Sigmoid colon (tissue), 4 donors: ENCODE data around the gene ORMDL3.

ENCODE experiments used
- CTCF ChIP-seq, 4 experiments: fragments of 450-650 bp in 3 of 4; fragments of 200-600 bp in 1 of 4; IDR thresholded peaks; one replicate each; pipeline ENCODE4 v1.5.1; 2016 to 2019; ENCODE audit warnings: antibody characterized with exemption in 4 of 4, mild to moderate bottlenecking in 3 of 4, moderate library complexity in 2 of 4
- EP300 ChIP-seq, 4 donors: sonication (generic); formaldehyde crosslinking; IDR thresholded peaks; one replicate each; pipeline ENCODE4 v1.6.1; 2017; ENCODE audit warnings: antibody characterized with exemption in 4 of 4
- POLR2A ChIP-seq, 2 donors: fragments of 450-650 bp; IDR thresholded peaks; one replicate each; pipeline ENCODE4 v1.6.1; 2016; ENCODE audit warnings: antibody characterized with exemption in 2 of 2, mild to moderate bottlenecking in 2 of 2, moderate library complexity in 2 of 2
- POLR2AphosphoS5 ChIP-seq, 4 donors: sonication (generic); formaldehyde crosslinking; IDR thresholded peaks; one replicate each; pipeline ENCODE4 v1.6.1; 2017; ENCODE audit warnings: antibody characterized with exemption in 4 of 4

GRCh38 chr17:39927101-39927928 lies at the start of gene ORMDL3, which contains the start of gene LRRC3C:
- TF ChIP-seq CTCF (IDR thresholded peaks at IDR 0.05) (no peak), EP300 (IDR thresholded peaks at IDR 0.05) (peak in 1 of 4 donors; percentile 72), POLR2AphosphoS5 (IDR thresholded peaks at IDR 0.05) (peak; percentile 79 to 93 (median 90)), POLR2A (IDR thresholded peaks at IDR 0.05) (peak in 1 of 2 donors; percentile 64)
